GM12878 (cell line): ENCODE results near the gene SAYSD1. TPM values are rescaled to one million over a fixed set of nuclear protein-coding genes. Genes with fewer than 3 reads are reported as not detected.

Experiments used
- ATAC-seq: fragments of 200-7000 bp; cut with Tn5 transposase; 3 replicates; pipeline ENCODE4 v1.9.1; 2020; ENCODE audit warnings: mild to moderate bottlenecking, moderate library complexity
- BruUV-seq: library from RNA; stranded (reverse); fragments of 400-500 nt; replicated peaks from 2 replicates; lab custom pipeline; 2021; lab: Mats Ljungman, UMichigan
- CTCF ChIA-PET: fragments of 300-600 bp; sonication (Branson Sonifier 250); formaldehyde crosslinking; extraction: SDS; loops from one replicate; lab custom pipeline; 2021; ENCODE audit warnings: inconsistent platforms; lab: Yijun Ruan, JAX
- POLR2A ChIA-PET: fragments of 350-600 bp; formaldehyde crosslinking; extraction: SDS; loops from one replicate; lab custom pipeline; 2021; ENCODE audit warnings: inconsistent platforms; lab: Charles Lee
- RAD21 ChIA-PET: fragments of 300-600 bp; sonication (Branson Sonifier 250); formaldehyde crosslinking; loops from one replicate; lab custom pipeline; 2023; ENCODE audit warnings: antibody characterized with exemption; ENCODE audit not compliant: unreplicated experiment; lab: Charles Lee
- SMC1A ChIA-PET: fragments of 300-600 bp; sonication (Branson Sonifier 250); formaldehyde crosslinking; loops from one replicate; lab custom pipeline; 2023; ENCODE audit not compliant: unreplicated experiment, uncharacterized antibody; lab: Charles Lee
- DNase-seq: peaks from one replicate; pipeline ENCODE4 v3.0.0-alpha.2; 2011; ENCODE audit warnings: low read depth, low spot score
- FAIRE-seq: peaks from 3 replicates; lab custom pipeline; 2011; peaks lifted over from hg19 to GRCh38; lab: Jason Lieb, UNC
- H2AFZ ChIP-seq: 2 replicates; pipeline ENCODE4 v1.6.0; 2011; ENCODE audit warnings: low read depth, low read length, control low read depth; ENCODE audit not compliant: control insufficient read depth
- H3K27ac ChIP-seq: 2 replicates; pipeline ENCODE4 v1.5.1; 2011; ENCODE audit warnings: control low read depth; ENCODE audit not compliant: control insufficient read depth, insufficient read depth
- H3K27me3 ChIP-seq, 2 experiments: replicated peaks in 1 of 2; 2 replicates each; pipeline versions ENCODE4 v1.6.0 to v1.6.1; 2011; ENCODE audit warnings: low read length in 1 of 2; ENCODE audit not compliant: control insufficient read depth in 2 of 2, insufficient read depth in 2 of 2
- H3K36me3 ChIP-seq, 2 experiments: 2 replicates each; pipeline ENCODE4 v1.5.1; 2011; ENCODE audit warnings: low read length in 1 of 2; ENCODE audit not compliant: control insufficient read depth in 2 of 2, insufficient read depth in 2 of 2
- H3K4me1 ChIP-seq: 2 replicates; pipeline ENCODE4 v1.6.1; 2011; ENCODE audit warnings: mild to moderate bottlenecking, low read length, moderate library complexity, mixed read lengths; ENCODE audit not compliant: control insufficient read depth, insufficient read depth
- H3K4me2 ChIP-seq: 2 replicates; pipeline ENCODE4 v1.6.0; 2011; ENCODE audit warnings: control low read depth; ENCODE audit not compliant: control insufficient read depth, insufficient read depth
- H3K4me3 ChIP-seq: fragments of 200-600 bp; sonication (generic); 2 replicates; pipeline ENCODE4 v1.5.1; 2016
- H3K79me2 ChIP-seq: 2 replicates; pipeline ENCODE4 v1.6.0; 2011; ENCODE audit warnings: low read length; ENCODE audit not compliant: control insufficient read depth, insufficient read depth
- H3K9ac ChIP-seq: 2 replicates; pipeline ENCODE4 v1.8.0; 2011; ENCODE audit warnings: low read length, control low read depth, mixed read lengths; ENCODE audit not compliant: control insufficient read depth, insufficient read depth
- H3K9me3 ChIP-seq: replicated peaks from 3 replicates; pipeline ENCODE4 v1.5.1; 2011; ENCODE audit warnings: mild to moderate bottlenecking, low read length; ENCODE audit not compliant: control insufficient read depth, insufficient read depth
- H4K20me1 ChIP-seq: 2 replicates; pipeline ENCODE4 v1.6.0; 2011; ENCODE audit not compliant: control insufficient read depth, insufficient read depth
- BCLAF1 ChIP-seq: fragments of 450-650 bp; IDR thresholded peaks from 2 replicates; pipeline ENCODE4 v1.6.1; 2017; ENCODE audit warnings: antibody characterized with exemption, mild to moderate bottlenecking, moderate library complexity
- BHLHE40 ChIP-seq, 2 experiments: fragments of 450-650 bp in 1 of 2; IDR thresholded peaks; 2 replicates each; pipeline ENCODE4 v1.6.1; 2011 to 2017; ENCODE audit warnings: low read depth in 2 of 2, borderline replicate concordance in 1 of 2, improper control_type of control experiment in 1 of 2, low read length in 1 of 2, mild to moderate bottlenecking in 1 of 2
- GATAD2B ChIP-seq: fragments of 450-650 bp; conservative IDR thresholded peaks from 2 replicates; pipeline ENCODE4 v1.6.1; 2017; ENCODE audit warnings: low read depth, mild to moderate bottlenecking, moderate library complexity
- IKZF1 ChIP-seq: fragments of 450-650 bp; conservative IDR thresholded peaks from 2 replicates; pipeline ENCODE4 v1.6.1; 2017; ENCODE audit warnings: antibody characterized with exemption, mild to moderate bottlenecking
- MXI1 ChIP-seq: fragments of 150-350 bp; IDR thresholded peaks from 2 replicates; pipeline ENCODE4 v1.6.1; 2011; ENCODE audit warnings: low read depth, mild to moderate bottlenecking, inconsistent platforms, low read length, improper control_type of control experiment
- NR2C1 ChIP-seq: fragments of 450-650 bp; IDR thresholded peaks from 2 replicates; pipeline ENCODE4 v1.6.1; 2017; ENCODE audit warnings: antibody characterized with exemption, mild to moderate bottlenecking, moderate library complexity
- RCOR1 ChIP-seq: conservative IDR thresholded peaks from 2 replicates; pipeline ENCODE4 v1.6.1; 2012; ENCODE audit warnings: low read depth, low read length, improper control_type of control experiment
- RFX5 ChIP-seq: IDR thresholded peaks from 2 replicates; pipeline ENCODE4 v1.6.1; 2011; ENCODE audit warnings: low read depth, low read length, improper control_type of control experiment
- SMARCA5 ChIP-seq: fragments of 450-650 bp; IDR thresholded peaks from 2 replicates; pipeline ENCODE4 v1.6.1; 2017; ENCODE audit warnings: mild to moderate bottlenecking
- TCF12 ChIP-seq: IDR thresholded peaks from 2 replicates; pipeline ENCODE4 v1.6.1; 2011; ENCODE audit warnings: low read depth, mild to moderate bottlenecking, low read length
- WGBS: methylation state at CpG from one replicate; pipeline ENCODE4 v1.1.6; 2016; ENCODE audit warnings: low lambda C conversion rate; ENCODE audit not compliant: insufficient replicate concordance, insufficient coverage; ENCODE audit errors: missing lambda C conversion rate; 5-methylcytosine and 5-hydroxymethylcytosine counted together
- in situ Hi-C: fragments of 300-500 bp; cut with MboI; formaldehyde crosslinking; loops from 9 replicates; pipeline ENCODE4 v1.14.3; 2018; ENCODE audit warnings: mixed read lengths
- intact Hi-C: fragments of 100-400 bp; cut with micrococcal nuclease; formaldehyde crosslinking; loops from one replicate; pipeline ENCODE4 v1.14.2; 2022; ENCODE audit not compliant: unreplicated experiment
- polyA plus RNA-seq, 11 experiments: library from polyadenylated mRNA; depleted of rRNA in 4 of 11; unstranded in 6 of 11; stranded (reverse) in 5 of 11; fragments of >200 nt; fragmentation: Nextera tagmentation in 4 of 11; fragmentation: Illumina TruSeq in 1 of 11; extraction: Ambion mirVana in 4 of 11; extraction: Trizol in 1 of 11; gene quantifications; 1 replicate in 1 of 11; 2 replicates in 10 of 11; pipeline versions ENCODE4 v1.2.1 to v1.2.3, GENCODE V29; 2011 to 2016; ENCODE audit warnings: inconsistent platforms in 2 of 11, missing spikeins in 2 of 11, low read depth in 1 of 11
- total RNA-seq, 4 experiments: library from RNA; depleted of rRNA in 3 of 4; stranded (reverse); fragments of >200 nt in 3 of 4; fragmentation: Illumina TruSeq in 1 of 4; extraction: Trizol in 1 of 4; gene quantifications; 2 replicates each; pipeline versions ENCODE4 v1.2.1 to v1.2.3, GENCODE V29; 2013 to 2021

The SAYSD1 gene
- total and polyA plus RNA-seq, 10 of the 15 experiments (the other 5 are each of a cell fraction or from before 2014, with no cell fraction given), result 1.5 to 7.3 (median 6.4) TPM

- SMC1A ChIA-PET, result interaction anchor here (0.7 kb wide), 1 partner anchor 33 kb away, joined by 3 read pairs; no protein-coding TSS in a partner anchor
- RAD21 ChIA-PET, result no interaction called here
- POLR2A ChIA-PET, result no interaction called here
- no peak for DNase-seq
- BruUV-seq, result no TSS peak
- Histone ChIP-seq H3K4me1 (peaks cover 10% of the 10 kb centered on the region), H3K36me3 (no peaks in the 10 kb centered on the region), H3K27ac (no peak overlapping the region), H2AFZ (no peak overlapping the region), H3K79me2 (no peaks in the 10 kb centered on the region)
- CTCF ChIA-PET, result interaction anchor here (1.4 kb wide), 1 partner anchor 58 kb away, joined by 4 read pairs; no protein-coding TSS in a partner anchor
- no peak for ATAC-seq
- in situ Hi-C loops, result no loop called here
- WGBS, result 21% methylated on average over 6 of the region's 6 CpGs
- TF ChIP-seq SMARCA5, result no peak
- no peak for TF ChIP-seq RFX5
- no peak for TF ChIP-seq MXI1
- TF ChIP-seq GATAD2B, result no peak
- TF ChIP-seq IKZF1, result no peak
- TF ChIP-seq RCOR1, result no peak
- no peak for TF ChIP-seq BCLAF1
- TF ChIP-seq TCF12, result no peak
- no peak for TF ChIP-seq BHLHE40 (IDR thresholded peaks at IDR 0.05; ENCODE audit: borderline replicate concordance in 1 of 2, low read depth in 2 of 2, low read length in 1 of 2)
- no peak for TF ChIP-seq NR2C1
- TF ChIP-seq, all 136 proteins: peak for 0
- Histone ChIP-seq H3K4me3 (no peak overlapping the region), H3K27me3 (peaks cover 2 to 16% of the 10 kb centered on the region in 2 experiments), H3K9ac (no peak overlapping the region), H3K4me2 (no peak overlapping the region), H4K20me1 (peaks cover 7% of the 10 kb centered on the region; the same call in 1 of the 2 replicates), H3K9me3 (no peaks in the 10 kb centered on the region)
- FAIRE-seq, result no peak
- intact Hi-C loops, result no loop called here
Observed at GRCh38 chr6:39086711-39087110, 28.3 kb downstream of the SAYSD1 start.
